ENCODE measurements around the gene FABP3.

FABP3 gene

GRCh38 chr1:31373056-31373896 lies at the start of gene FABP3:
Gene FABP3, minus strand, starts transcription at chr1:31373076. Its CDS starts 62 bp downstream, at chr1:31373014.
- peak; percentile 70 for DNase-seq

- no peak for DNase-seq
Observed at GRCh38 chr1:31421371-31422040, 48.6 kb upstream of the FABP3 start.

- DNase-seq, result no peak
Observed at GRCh38 chr1:31420716-31421115, 47.8 kb upstream of the FABP3 start.

GRCh38 chr1:31418626-31419323 lies 45.9 kb upstream of the FABP3 start:
- DNase-seq, result no peak

- no peak for DNase-seq
Observed at GRCh38 chr1:31417148-31417547, 44.3 kb upstream of the FABP3 start.

GRCh38 chr1:31416101-31416736 lies 43.3 kb upstream of the FABP3 start:
- DNase-seq, result no peak

GRCh38 chr1:31415658-31416057 lies 42.8 kb upstream of the FABP3 start:
- no peak for DNase-seq

- DNase-seq, result no peak
Observed at GRCh38 chr1:31414980-31415370, 42.1 kb upstream of the FABP3 start.

GRCh38 chr1:31413405-31414001 lies 40.6 kb upstream of the FABP3 start:
- peak; percentile 21 for DNase-seq

- DNase-seq, result peak; percentile 46
Observed at GRCh38 chr1:31412732-31413404, 40.0 kb upstream of the FABP3 start, which contains the start of gene SERINC2. Gene SERINC2, plus strand, starts transcription at chr1:31413213. Its CDS starts 53 bp downstream, at chr1:31413266.

- DNase-seq, result no peak
Observed at GRCh38 chr1:31412205-31412604, 39.3 kb upstream of the FABP3 start.

GRCh38 chr1:31410871-31411270 lies 38.0 kb upstream of the FABP3 start:
- no peak for DNase-seq

- no peak for DNase-seq
Observed at GRCh38 chr1:31409946-31410858, 37.3 kb upstream of the FABP3 start.

- no peak for DNase-seq
Observed at GRCh38 chr1:31408788-31409318, 36.0 kb upstream of the FABP3 start.

GRCh38 chr1:31407029-31407626 lies 34.3 kb upstream of the FABP3 start:
- DNase-seq, result no peak

- DNase-seq, result no peak
Observed at GRCh38 chr1:31405578-31406245, 32.8 kb upstream of the FABP3 start.

GRCh38 chr1:31401241-31401640 lies 28.4 kb upstream of the FABP3 start:
- DNase-seq, result no peak

- no peak for DNase-seq
Observed at GRCh38 chr1:31400393-31400792, 27.5 kb upstream of the FABP3 start.

- DNase-seq, result no peak
Observed at GRCh38 chr1:31399976-31400375, 27.1 kb upstream of the FABP3 start.

- no peak for DNase-seq
Observed at GRCh38 chr1:31398246-31398645, 25.4 kb upstream of the FABP3 start.

Data from NCI-H2107 (cell line).